ENCODE results near the gene TKT. TPM values are rescaled to one million over a fixed set of nuclear protein-coding genes. Genes with fewer than 3 reads are reported as not detected.

TKT gene
- total and polyA plus RNA-seq, 2 of the 13 experiments (the other 11 are each of a cell fraction or from before 2014, with no cell fraction given) = 150 to 238 TPM

- peak; percentile 56; the same call in 1 of the 2 replicates for TF ChIP-seq POGK (CRISPR knock-in tag; conservative IDR thresholded peaks at IDR 0.05)
- no peak for TF ChIP-seq ZMAT3 (CRISPR knock-in tag; conservative IDR thresholded peaks at IDR 0.05)
- no peak for TF ChIP-seq REXO4 (CRISPR knock-in tag; IDR thresholded peaks at IDR 0.05; ENCODE audit: borderline replicate concordance)
- TF ChIP-seq ZNF446 (CRISPR knock-in tag; IDR thresholded peaks at IDR 0.05) = no peak
- peak; percentile 40 for TF ChIP-seq YY1 (IDR thresholded peaks at IDR 0.05; ENCODE audit: insufficient read depth, insufficient replicate concordance, low read depth, low read length)
- TF ChIP-seq ZNF788 (CRISPR knock-in tag; IDR thresholded peaks at IDR 0.05; ENCODE audit: borderline replicate concordance) = peak; percentile 77; the same call in 1 of the 2 replicates
- no peak for TF ChIP-seq ARNTL (CRISPR knock-in tag; IDR thresholded peaks at IDR 0.05)
- TF ChIP-seq ZNF296 (CRISPR knock-in tag; conservative IDR thresholded peaks at IDR 0.05) = no peak
- TF ChIP-seq SNAPC5 (CRISPR knock-in tag; IDR thresholded peaks at IDR 0.05; ENCODE audit: borderline replicate concordance) = no peak
- TF ChIP-seq EZH2 (conservative IDR thresholded peaks at IDR 0.05; ENCODE audit: low read depth, low read length) = no peak
- peak; percentile 98 for TF ChIP-seq ZFX (CRISPR knock-in tag; IDR thresholded peaks at IDR 0.05; ENCODE audit: low read depth)
- no peak for TF ChIP-seq ZNF839 (CRISPR knock-in tag; IDR thresholded peaks at IDR 0.05; ENCODE audit: borderline replicate concordance)
- peak; percentile 83 for TF ChIP-seq ZBTB39 (CRISPR knock-in tag; IDR thresholded peaks at IDR 0.05)
- no peak for TF ChIP-seq ZNF512B (CRISPR knock-in tag; IDR thresholded peaks at IDR 0.05; ENCODE audit: borderline replicate concordance)
- TF ChIP-seq NFYC (CRISPR knock-in tag; IDR thresholded peaks at IDR 0.05) = peak; percentile 45
- TF ChIP-seq PHB2 (IDR thresholded peaks at IDR 0.05; ENCODE audit: partially characterized antibody) = no peak
- 0 out of 2 replicates have a peak, but pooled peaks have one; percentile 11 for TF ChIP-seq TCF7 (IDR thresholded peaks at IDR 0.05; ENCODE audit: low read depth)
- no peak for TF ChIP-seq ZNF230 (CRISPR knock-in tag; IDR thresholded peaks at IDR 0.05)
- 0 out of 2 replicates have a peak, but pooled peaks have one; percentile 32 for TF ChIP-seq ZNF576 (CRISPR knock-in tag; IDR thresholded peaks at IDR 0.05)
- TF ChIP-seq ZNF530 (CRISPR knock-in tag; IDR thresholded peaks at IDR 0.05; ENCODE audit: low read depth) = no peak
- no peak for TF ChIP-seq TAF15 (IDR thresholded peaks at IDR 0.05; ENCODE audit: low read depth, low read length, poor library complexity, severe bottlenecking)
Observed at GRCh38 chr3:53269888-53270880, 14.4 kb upstream of the TKT start (continued).
